Activated CD8-positive, alpha-beta memory T cell treated with anti-CD3 and anti-CD28 coated beads for 36 hours (primary cell): ENCODE results near the gene ARID5B. TPM values are rescaled to one million over a fixed set of nuclear protein-coding genes. Genes with fewer than 3 reads are reported as not detected.

Experiments
- CTCF ChIA-PET: fragments of 350-600 bp; sonication (Branson Sonifier 250); formaldehyde crosslinking; loops from one replicate; lab custom pipeline; 2021; ENCODE audit warnings: antibody characterized with exemption; lab: Charles Lee
- POLR2A ChIA-PET: fragments of 350-600 bp; sonication (Branson Sonifier 250); formaldehyde crosslinking; loops from one replicate; lab custom pipeline; 2021; ENCODE audit warnings: antibody characterized with exemption; lab: Charles Lee
- total RNA-seq, 2 experiments: library from RNA; stranded (reverse); gene quantifications; one replicate each; pipeline ENCODE4 v1.2.3, GENCODE V29; 2021

Gene ARID5B
- total RNA-seq, 2 experiments from 2014 or later = 33.1 to 33.4 TPM

GRCh38 chr10:62127975-62128374 is 226.5 kb downstream of the ARID5B start:
- ChIA-PET CTCF (no interaction called here), POLR2A (no interaction called here)

- CTCF ChIA-PET = no interaction called here
- POLR2A ChIA-PET = no interaction called here
Observed at GRCh38 chr10:62130948-62131347, 229.4 kb downstream of the ARID5B start.

GRCh38 chr10:62131724-62132123 is 230.2 kb downstream of the ARID5B start:
- CTCF ChIA-PET = no interaction called here

GRCh38 chr10:62133618-62134017 is 232.1 kb downstream of the ARID5B start:
- ChIA-PET POLR2A (no interaction called here), CTCF (no interaction called here)

More at GRCh38 chr10:62131724-62132123, 230.2 kb downstream of the ARID5B start:
- POLR2A ChIA-PET = no interaction called here

GRCh38 chr10:62136931-62137330 is 235.4 kb downstream of the ARID5B start:
- ChIA-PET POLR2A (no interaction called here), CTCF (no interaction called here)

Other genes with a start within 250 kb of the ARID5B start
- not detected for gene CABCOCO1, start 238.8 kb upstream of the ARID5B start, total RNA-seq